CD4-positive, alpha-beta T cell treated with Interleukin-17A for 1 hour (primary cell): ENCODE data around the gene DMKN.

Experiments
- DNase-seq: peaks from one replicate; pipeline ENCODE4 v3.0.0-alpha.2; 2020

The DMKN gene

DNA sequence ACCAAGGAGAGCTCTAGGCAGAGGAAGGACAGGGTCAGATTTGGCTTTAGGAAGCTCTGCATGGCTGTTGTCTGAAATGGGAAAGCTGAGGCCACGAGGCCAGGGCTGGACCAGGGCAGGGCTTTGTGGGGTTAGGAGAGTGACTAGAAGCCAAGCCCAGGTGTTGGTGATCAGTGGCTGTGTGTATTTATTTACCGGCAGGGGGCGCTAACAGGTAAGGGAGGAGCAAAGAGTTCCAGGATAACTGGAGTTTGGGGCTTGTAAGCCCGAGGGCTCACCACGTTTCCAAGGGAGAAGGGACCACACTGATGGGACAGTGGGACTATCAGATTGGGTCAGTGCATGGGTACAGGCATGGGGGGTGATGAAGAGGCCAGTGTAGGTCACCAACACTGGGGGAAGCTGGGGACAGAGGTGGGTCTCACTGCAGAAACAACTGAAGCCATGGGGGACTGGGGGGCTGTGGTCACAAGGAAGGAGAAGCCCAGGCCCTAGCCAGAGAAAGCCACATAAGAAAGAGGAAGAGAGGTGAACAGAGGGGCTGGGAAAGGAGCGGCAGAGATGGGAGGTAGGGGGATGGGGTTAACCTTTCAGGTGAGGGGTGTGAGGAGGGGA lies 35.8 kb upstream of the DMKN start:
- DNase-seq, result peak; percentile 72

DNA sequence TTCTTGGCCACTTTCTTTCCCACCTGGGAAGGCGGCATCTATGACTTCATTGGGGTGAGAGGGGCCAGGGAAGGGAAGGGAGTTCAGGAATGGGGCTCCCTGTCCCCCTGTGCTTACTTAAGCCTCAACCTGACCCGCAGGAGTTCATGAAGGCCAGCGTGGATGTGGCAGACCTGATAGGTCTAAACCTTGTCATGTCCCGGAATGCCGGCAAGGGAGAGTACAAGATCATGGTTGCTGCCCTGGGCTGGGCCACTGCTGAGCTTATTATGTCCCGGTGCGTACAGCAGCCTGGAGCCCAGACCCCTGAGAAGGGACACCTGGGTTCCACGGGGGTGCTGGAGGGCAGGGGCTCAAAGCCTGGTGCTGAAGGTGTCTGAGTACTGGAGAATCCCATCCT lies 33.1 kb upstream of the DMKN start:
- DNase-seq, result no peak

DNA sequence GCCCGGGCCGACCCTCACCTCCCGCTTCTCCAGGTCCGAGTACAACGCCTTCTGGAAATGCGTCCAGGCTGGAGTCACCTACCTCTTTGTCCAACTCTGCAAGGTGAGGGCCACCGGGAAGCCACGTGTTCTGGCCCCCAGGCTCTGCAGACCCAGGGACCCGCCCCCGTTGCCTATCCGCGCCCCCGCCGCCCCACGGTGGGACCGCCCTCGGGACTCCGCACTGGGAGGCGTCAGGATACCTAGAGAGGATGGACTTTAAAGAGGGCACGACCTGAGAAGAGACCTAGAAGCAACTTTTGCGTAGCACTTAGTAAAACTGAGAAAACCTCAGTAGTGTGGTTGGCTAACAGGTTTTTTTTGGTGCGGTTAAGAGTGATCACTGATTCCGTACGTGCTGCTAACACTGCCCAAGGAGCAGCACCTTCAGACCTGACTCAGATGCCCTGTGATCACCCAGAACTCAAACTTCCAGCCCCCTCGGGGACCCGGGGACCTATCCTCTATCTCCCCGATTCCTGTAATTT lies 32.5 kb upstream of the DMKN start:
- peak; percentile 55 for DNase-seq

DNA sequence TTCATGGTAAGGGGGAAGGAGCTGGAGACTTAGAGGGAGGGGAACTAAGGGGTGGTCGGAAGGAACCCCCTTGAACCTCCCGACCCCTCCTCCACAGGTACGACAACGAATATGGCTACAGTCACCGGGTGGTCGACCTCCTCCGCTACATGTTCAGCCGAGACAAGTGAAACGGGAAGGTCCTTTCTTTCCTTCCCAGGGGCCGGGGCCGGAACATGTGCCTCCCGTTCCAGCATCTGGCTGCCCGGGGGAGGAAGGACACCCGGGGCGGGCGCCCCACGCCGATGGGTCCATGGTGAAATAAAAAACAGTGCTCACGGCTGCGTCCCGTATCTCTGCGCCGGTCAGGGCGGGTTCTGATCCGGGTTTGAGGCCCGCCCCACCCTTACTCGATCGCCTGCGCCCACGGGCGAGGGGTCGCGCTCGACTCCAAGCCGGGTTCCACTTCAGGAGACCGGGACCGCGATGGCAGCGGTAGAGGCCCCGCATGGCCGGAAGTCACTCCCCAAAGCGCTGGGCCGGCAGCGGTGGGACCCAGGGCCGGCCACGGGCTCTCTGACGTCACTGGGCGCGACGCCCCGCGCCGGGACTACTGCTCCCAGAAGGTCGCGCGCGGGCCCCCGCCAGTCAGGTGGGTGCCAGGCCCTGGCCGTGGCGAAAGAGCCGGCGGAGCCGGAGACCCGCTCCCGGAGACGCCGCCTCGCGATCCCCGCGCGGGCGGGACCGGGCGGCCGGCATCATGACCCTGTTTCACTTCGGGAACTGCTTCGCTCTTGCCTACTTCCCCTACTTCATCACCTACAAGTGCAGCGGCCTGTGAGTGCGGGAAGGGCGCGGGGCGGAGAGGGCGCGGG lies 31.8 kb upstream of the DMKN start, which contains the start of gene TMEM147:
TSS of gene TMEM147 (plus strand) at position 626 of the 854 bp plus-strand sequence. CDS start at position 740, 114 bp downstream.
- peak; percentile 83 for DNase-seq

DNA sequence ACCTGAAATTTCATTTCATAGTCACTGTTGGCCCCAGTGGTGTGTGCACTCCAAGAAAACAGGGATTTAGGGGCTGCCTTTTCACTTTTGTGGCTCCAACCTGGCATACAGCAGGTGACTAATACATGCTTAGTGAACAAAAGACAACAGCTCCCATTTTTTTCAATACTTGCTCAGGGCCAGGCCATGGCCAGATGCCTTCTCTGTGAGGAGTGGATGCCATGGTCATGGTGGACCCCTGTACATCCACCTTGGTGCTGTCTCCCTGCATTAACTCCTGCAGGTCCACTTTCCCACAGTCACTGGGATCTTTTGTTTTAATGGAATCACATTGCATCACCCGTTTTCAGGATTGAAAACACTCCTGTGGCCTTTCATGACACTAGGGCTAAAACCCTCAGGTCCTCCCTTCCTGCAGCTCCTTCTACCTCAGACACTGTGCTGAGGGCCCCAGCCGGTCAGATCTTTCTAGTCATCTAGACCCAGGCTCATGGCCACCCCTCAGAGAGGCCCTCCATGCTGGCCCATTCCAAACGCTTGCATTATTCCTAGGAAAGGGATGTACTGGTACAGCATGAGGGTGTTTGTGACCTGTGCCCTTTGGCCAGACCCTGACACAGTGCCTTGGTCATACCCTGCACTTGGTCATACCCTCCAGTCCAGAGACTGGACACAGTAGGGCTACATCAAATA lies 30.8 kb upstream of the DMKN start:
- no peak for DNase-seq

DNA sequence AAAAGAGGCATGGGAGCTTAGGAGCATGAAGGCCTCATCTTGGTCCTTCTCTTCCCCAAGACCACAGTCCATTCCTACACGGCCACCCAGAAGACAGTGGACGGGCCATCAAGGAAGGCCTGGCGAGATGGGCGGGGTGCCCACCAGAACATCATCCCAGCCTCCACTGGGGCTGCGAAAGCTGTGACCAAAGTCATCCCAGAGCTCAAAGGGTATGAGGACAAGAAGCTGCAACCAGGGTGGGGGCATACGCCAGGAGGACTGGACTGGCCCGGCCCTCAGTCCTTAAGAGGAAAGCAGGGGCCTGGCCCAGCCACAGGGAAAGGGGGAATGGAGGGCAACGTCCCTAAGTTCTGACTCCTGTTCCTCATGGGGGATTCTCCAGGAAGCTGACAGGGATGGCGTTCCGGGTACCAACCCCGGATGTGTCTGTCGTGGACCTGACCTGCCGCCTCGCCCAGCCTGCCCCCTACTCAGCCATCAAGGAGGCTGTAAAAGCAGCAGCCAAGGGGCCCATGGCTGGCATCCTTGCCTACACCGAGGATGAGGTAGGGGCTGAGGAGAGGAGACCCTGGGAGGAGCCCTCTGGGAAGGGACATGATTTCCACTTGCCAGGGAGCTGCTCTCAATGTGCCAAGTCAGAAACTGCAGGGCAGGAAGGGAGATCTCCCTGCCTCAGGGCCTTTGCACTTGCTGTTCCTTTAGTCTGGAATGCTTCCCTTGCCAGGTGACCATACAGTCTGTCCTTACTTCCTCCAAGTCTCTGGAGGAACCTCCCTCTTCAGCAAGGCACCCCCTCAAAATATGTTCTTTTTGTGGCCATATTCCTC lies 30.0 kb upstream of the DMKN start:
- no peak for DNase-seq

DNA sequence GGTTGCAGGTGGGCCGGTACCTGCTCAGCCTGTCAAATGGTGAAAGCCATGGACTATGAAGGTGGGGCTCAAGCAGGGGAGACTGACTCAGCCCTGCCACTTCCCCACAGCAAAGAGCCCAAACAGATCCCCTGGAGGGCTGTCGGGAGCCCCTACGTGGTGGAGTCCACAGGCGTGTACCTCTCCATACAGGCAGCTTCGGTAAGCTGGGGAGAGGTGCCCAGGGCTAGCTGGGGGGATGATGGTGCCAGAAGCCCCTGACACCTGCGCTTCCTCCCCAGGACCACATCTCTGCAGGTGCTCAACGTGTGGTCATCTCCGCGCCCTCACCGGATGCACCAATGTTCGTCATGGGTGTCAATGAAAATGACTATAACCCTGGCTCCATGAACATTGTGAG lies 28.8 kb upstream of the DMKN start:
- no peak for DNase-seq

DNA sequence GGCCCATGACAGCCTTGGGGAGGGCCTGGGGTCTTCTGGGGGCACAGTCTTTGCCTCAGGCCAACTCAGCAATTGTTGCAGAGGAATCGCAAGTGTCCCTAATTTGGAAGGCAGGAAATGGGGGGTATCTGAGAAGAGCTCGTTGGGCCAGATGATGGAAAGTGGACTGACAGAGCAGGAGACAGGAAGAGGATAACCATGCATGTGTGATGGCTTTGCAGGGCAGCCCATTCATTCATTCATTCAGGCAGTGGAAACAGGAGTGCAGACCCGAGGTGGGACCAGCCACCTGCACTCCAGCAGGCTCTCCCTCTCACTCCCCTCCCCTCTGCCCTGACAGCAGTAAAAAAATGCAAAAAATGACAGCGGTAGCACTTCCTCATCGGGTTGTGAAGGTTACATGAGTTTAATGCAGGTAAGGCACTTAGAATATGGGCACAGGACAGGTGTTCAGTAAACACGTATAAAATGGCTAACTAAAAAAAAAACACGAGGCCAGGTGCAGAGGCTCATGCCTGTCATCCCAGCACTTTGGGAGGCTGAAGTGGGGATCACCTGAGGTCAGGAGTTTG lies 27.0 kb upstream of the DMKN start:
- no peak for DNase-seq

DNA sequence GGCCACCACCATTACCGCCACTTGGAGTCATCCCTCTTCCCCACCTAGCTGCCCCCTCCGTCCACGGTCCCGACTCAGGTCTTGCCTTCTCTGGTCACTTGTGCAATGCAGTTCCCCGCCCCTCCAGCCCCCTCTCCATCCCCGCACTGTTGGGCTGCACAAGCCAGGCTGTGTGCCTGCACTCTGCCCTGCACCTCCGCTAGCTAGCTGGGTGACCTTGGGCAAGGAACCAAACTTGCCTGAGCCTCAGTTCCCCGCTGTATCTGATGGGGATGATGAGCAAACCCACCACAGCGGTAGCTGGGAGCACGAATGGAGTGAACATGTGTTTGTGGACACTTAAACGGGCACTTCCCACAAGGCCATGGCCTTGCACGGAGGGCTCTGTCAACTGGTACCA lies 26.4 kb upstream of the DMKN start:
- DNase-seq, result no peak

DNA sequence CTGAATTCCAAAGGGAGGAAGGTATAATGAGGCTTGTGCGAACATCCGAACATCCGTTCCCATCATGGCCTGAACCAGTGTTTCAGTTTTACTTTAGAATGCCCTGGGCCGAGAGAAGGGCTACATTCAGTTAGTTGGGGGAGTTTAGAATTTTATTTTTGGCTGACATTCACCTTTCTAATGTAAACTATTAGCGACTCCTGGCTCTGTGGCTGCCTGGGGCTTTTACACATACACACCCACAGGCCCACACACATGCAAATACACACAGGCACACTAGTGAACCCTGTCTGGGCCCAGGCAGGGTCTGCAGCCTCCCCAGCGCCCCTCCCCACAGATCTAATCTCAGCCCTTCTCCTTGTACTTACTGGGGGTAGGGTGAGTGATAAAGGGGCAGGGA lies 25.9 kb upstream of the DMKN start:
- DNase-seq, result no peak

DNA sequence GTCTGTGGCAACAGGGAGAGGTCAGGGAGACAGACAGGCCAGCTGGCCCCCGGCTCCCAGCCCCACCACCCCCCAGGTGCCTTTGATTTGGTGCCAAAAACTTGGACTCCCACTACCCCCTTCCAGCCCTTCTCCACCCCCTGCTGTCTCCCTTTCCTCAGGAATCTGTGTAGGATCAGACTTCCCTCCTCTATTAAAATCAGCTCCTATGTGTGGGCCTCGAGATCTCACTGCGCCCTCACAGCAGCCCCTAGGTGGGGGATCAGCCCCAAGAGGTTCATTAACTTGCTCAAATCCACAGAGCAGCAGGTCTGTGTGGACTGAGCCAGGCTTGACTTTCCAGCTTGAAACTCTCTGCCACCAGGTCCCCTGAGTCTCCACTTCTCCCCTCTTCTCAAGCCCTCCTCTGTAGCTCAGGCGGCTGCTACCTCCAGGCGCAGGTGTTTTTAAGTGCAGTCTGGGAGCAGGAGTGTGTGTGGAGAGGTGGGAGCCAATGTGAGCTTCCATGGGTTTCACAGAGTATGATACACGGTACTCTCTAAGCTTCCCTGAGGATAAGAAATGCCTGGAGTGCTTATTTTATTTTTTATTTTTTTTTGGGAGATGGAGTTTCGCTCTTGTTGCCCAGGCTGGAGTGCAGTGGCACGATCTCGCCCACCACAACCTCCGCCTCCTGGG lies 21.5 kb upstream of the DMKN start:
- no peak for DNase-seq

DNA sequence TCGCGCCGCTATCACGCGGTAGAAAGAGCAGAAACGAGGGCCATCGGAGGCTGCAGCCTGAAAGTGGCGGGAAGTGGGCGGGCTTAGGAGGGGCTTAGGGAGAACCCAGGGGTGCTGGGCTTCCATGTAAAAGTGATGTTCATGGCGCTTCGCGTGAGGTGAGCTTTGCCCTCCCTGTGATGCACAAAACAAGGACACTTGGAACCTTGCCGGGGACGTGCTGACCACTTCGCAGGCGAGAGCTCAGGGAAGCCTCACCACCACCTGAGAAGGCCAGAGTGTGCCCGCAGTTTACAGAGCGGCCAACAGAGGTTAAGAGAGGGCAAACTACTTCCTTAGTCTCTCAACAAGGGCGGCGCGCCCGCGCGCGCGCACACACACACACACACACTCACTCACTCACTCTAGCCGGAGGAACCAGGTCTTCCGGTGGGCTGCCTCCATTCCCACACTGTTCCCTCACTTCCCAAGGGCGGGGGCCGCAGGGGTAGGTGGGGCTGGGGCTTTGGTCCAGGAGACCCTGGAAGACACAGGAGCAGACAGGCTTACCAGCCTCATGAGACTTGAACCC lies 20.5 kb upstream of the DMKN start:
- DNase-seq, result peak; percentile 47

DNA sequence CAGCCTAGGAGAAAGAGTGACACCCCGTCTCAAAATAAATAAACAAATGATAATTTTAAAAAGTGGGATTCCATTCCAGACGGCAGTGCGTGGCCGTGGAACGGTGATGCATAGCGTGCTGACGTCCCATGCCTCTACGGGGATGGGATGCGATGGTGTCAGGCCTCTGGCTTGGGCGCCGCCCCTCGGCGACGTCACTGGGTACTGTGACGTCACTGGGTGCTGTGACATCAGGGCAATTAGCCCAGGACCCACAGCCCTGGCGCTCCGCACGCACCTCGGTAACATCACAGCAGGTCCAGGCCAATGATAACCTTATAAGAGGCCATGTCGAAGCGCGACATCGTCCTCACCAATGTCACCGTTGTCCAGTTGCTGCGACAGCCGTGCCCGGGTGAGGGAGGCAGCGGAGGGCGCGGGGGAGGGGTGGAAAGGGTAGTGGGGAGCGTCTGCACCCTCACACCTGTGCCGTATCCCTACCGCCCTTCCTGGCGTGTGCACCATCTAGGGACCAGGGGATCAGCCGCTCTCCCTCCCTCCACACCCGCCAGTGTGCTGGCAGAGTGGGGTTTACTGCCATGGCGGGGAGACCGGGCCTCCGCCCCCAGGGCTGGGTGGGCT lies 19.9 kb upstream of the DMKN start, which contains the start of gene GAPDHS:
TSS of gene GAPDHS (plus strand) at position 256 of the 621 bp plus-strand sequence. CDS start at position 328, 72 bp downstream.
- no peak for DNase-seq

DNA sequence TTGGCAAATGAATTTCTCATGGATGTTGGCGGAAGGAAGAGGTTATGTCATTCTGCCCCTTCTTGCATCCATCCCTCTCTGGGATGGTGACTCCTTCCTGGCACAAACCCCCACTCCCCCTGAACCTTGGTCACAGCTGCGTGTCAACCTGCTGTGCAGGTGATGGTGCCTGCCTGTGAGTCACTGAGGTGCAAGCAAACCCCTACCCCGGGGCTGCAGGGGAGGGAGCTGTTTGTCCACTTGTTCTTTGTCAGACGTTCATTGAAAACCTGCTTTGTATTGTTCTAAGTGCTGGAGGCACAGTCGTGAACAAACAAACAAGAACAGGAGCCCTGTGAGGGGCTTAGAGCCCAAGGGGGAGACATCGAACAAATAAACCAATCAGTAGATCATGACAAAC lies 17.8 kb upstream of the DMKN start:
- no peak for DNase-seq

DNA sequence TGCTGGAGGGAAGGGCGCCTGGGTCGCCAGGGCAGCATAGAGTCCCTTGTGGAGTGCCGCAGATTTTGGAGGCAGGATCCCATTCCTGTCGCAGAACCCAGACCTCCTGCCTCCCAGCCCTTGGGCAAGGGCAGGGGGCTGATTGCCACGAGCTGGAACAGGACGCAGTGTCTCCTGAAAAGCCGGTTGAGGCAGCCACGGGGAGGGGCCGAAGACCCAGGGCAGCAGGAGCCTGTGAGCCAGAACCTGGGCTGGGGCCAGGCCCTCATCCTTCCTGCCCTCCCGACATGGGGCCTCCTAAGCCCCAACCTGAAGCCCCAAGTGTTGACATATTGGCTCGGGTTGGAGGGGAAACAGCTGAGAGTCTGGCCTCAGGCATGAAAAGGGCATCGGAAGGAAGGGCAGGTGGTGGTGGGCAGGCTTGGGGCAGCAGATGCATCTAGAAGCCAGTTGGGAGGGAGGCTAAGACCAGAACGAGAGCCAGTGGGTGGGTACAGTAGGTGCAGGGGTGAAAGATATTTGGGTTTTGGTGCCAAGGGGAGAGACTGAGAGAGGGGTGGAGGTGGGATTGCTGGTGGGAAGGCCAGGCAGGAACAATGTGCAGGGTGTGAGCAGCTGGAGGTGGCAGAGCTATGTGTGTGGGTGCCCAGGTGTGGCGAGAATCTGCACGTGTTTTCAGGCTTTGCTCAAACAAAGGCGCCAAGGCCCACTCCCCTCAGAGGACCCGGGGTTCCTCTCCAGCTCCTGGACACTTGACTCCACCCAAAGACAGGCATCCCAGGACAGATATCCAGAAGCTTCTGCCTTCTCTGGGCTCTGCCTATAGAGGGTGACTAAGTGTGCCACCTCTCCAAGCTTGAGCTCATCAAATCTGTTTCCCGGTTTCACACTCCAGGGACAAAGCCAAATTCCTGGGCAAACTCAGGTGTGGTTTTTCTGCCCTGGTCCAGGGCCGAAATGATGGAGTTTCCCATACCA lies 16.1 kb upstream of the DMKN start:
- DNase-seq, result no peak

DNA sequence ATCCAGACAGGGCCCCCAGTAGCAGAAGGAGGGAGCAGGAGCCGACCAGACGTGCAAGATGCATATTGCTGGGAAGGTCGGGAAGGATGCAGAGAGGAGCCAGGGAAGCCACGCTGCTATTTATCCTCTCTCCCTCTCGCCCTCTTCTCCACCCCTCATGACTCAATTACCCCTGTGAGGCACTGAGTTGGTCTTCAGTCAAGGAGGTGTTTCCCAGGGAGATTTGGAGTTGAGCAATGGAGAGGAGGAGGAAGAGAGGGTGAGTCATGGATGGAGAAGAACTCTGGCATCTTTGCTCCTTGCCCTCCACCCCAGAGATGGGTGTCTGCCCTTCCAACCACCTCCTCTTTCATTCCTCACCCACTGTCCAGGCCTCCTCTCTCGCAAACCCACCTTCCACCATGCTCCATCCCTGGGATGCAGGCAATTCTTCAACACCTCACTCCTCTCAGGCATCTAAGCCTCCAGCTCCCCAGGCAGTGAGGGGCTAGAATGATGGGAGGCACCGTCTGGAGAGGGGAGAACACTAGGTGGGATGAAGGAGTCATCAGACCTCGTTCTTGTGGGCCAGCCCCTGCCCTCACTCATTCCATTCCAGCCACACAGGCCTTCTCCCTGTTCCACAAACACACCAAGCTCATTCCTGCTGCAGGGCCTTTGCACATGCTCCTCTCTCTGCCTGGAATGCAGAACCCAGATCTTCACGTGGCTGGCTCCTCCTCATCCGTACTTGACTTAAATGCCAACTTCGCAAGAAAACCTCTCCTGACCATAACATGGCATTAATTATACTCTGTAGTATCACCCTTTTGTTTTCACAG lies 15.0 kb upstream of the DMKN start, which contains the start of gene SBSN:
TSS of gene SBSN (minus strand) at position 94 of the 821 bp plus-strand sequence. CDS start at position 64, 30 bp downstream.
- no peak for DNase-seq

DNA sequence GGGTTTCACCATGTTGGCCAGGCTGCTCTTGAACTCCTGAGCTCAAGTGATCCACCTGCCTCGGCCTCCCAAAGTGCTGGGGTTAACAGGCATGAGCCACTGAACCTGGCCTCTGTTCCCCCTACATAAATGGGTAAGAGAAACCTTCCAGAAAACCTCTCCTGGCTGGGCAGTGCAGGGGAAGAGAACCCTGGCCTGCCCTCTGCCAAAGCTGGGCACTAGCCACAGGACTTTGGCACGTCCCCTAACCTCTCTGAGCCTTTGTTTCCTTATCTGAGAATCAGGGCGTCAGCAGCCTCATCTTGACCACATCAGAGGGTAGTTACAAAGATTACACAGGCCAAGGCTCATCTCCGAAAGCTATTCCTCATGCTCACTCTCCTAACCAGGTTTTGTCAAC lies 12.4 kb upstream of the DMKN start:
- DNase-seq, result no peak

DNA sequence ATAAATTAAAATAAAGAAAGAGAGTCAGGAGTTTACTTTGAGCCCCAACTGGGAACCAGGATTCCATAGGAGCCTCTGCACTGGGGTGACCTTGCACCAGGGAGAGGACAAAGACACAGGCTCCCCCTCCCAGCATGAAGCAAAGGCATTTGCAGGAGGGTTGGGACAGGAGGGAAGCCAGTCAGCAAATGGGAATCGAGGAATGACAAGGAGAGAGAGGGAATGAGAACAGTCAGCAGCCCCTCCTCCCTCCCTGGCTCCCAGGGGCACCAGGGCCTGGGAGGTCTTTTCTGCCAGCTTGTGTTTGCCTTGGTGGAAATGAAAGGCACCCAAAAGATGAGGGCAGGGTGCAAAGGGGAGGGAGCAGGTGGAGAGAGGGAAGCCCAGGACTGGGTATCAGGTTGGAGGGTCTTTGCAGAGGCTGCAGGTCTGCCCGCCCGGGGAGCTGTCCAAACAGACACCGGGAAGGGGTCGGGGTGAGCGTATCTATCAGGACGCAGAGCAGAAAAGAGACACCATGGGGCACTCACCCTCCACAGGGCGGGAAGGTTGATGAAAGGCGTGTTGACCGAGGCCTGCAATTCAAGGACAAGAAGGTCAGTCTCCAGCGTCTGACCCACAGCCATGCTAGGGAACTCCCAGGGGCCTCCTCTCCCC lies 10.9 kb upstream of the DMKN start:
- DNase-seq, result no peak
